NCI-H2029 (cell line): ENCODE results near the gene HOXB4.

Experiments
- DNase-seq: peaks from one replicate; lab custom pipeline; 2025; lab: John Stamatoyannopoulos, UW

Gene HOXB4

DNA sequence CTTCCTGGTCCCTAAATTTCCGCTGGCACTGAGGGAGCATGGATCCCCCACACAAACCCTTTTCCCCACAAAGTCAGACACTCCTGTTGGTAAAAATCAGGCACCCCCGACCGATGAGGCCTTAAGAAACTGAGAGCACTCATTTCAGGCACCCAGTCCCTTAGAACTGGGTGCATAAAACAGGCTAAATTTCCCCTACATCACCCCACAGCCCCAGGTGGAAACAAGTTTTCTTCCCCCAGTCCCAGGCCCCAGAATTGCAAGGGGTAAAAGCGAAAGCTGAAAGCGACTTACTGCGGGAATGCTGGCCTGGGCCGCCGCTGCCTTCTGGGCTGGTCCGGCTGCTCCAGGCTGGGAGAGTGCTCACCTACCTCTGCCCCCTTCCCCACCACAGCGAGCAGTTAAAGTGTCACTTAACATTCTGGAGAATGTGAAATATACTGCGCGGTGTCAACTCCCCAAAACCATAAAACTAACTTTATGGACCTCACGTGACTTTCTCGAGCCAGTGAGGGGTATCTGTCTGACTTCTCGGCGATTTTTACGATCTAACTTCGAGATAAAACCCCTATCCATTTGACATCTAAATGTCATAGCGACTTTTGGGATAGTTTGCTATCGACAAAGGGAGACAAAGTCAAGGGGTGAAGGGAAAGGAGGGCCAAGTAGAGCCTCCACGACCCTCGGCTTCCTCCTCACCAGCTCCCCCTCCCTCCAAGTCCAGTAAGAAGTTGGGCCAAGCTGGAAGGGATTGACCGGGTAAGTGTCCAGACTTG lies 11.9 kb upstream of the HOXB4 start, which contains the start of gene HOXB3:
Gene HOXB3, minus strand, starts transcription at position 411 of the 776 bp plus-strand sequence. CDS start 37,767 bp downstream, outside the sequence.
- no peak for DNase-seq

DNA sequence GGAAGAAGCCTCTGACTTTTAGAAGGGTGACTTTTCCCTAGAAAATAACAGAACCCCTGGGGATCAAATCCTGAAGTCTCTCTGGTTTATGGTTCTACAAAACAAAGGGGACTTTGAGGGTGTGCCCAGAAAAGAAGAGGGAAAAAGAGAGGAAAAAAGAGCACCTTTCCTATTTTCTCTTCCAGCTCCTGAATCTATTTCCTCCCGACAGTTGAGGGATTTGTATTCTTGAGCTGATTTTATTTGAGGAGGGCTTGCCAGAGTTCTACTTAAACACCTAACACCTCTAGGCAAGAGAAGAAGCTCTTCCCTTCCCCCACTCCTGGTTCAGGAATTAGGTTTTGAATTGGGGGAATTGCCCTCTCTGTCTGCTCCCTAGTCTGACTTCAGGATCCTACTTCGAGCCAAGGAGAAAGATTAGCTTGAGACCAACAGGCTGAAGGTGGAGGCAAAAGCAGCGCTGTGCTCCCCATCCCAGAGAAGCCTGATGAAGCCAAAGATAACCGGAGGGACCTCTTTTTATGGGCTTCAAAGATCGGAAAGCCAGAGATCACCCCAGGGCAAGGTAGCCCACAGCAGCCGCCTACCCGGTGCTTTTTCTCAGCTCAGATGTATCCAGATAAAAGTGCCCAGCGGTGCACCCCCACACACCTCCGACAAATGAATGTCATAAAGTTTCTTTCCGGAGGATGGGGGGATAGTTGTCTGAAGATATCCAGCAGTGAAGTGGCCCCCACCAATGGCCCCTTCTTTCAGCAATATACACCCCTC lies 11.1 kb upstream of the HOXB4 start:
- no peak for DNase-seq

DNA sequence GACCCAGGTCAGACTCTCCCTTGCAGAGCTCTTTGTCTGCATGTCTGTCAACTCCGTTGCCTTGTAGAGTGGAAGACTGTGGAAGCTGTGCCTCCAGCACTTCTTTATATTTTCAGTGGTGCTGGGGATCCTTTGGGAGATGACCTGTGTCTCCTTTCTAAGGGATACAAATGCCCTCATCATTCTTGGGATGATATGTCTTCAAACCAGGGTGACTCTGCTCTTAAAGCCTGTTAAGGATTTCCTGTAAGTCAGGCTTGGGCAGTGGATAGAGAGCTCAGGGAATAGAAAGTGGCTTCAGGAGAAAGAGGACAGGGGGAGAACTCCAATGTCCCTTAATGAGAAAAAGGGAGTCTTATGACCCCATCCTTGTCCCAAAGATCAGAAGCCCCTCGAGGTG lies 10.4 kb upstream of the HOXB4 start:
- no peak for DNase-seq

DNA sequence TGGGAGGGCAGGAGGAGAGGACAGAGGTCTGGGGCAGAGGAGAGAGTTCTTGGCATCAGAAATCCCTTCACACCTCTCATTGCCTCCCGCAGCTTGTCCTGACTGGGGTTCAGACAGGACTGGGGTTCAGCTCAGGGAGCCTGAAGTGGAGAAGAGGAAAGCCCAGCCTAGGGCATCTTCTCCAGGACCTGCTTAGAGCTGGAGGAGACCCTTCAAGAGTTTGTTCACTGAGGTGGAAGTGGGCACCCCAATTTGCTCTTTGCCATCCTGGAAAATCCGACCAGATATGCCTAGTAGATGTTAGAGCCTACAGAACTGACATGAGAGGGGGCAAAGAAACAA lies 9.9 kb upstream of the HOXB4 start:
- DNase-seq = no peak

DNA sequence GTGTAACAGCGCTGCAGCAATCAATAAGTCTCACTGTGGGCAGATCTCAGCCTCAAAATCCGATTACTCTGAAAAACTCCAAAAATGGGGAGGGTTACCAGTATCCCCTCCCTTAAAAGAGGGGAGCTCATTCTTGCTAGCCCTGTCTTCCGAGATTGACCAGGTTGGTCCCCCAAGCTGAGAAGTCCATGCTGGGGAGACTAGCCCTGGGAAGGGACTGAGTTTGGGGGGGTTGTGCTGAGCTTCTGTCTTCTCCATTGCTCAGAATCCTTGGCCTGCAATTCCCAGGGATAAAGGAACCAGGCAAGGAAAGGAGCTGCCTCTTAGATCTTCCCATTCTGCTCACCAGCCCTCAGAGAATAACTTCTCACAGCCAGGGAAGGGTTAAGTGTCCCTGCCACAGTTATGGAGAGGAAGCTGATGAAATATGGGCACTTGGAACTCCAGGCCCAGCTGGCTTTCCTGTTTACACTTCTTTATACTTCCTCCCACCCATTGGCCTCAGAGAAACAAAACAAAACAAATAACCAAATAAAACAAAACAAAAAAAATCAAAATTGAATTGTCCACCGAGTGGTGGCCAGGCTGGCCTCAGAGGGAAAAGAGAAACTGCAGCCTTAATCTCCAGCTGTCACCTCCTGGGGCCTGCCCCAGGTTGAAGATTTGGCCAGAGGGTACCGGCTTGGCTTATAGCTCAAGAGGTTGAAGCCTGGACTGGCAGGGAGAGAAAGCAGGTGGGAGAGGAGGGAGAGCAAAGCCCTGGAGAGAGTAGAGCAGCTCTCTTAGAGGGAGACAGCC lies 9.3 kb upstream of the HOXB4 start:
- peak; percentile 93 for DNase-seq

DNA sequence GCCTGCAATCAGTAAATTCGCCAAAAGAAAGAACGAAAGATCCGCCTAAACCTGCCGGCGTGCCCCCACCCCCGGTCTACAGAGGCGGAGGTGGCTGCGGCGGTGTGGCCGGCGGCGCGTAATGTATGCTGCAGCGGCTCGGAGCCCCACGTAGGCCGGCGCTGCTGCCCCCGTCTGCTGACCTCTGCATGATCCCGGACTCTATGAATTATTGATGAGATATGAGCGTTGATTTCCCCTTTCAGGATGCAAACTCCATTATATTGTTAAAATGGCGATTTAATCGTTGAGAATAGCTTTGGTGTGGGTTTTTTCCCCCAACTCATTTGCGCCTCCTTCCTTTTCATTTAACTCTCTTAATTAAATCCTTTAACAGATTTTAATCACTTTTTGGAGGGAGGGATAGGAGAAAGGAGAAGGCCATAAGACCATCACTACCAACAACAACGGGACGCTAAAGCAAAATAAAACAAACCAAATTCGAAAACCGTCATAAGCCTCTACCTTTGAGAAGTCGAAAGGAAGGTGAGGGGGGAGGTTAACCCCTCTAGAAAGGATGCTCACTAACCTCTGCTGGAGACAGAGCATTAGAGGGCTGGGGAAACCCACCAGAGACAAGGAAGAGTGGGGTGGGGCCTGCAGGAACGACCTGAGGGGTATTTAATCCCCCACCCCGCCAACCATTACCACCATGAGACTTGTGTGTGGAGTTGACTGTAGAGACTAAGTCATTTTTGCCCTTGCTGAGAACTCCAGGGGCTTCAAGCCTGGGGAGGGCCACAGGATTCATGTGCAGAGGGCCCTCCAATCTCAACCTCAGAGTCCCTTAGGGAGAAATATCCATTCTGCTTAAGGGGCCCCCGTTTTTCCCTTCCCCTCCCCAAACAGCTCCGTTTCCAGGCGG lies 8.5 kb upstream of the HOXB4 start:
- DNase-seq = no peak

DNA sequence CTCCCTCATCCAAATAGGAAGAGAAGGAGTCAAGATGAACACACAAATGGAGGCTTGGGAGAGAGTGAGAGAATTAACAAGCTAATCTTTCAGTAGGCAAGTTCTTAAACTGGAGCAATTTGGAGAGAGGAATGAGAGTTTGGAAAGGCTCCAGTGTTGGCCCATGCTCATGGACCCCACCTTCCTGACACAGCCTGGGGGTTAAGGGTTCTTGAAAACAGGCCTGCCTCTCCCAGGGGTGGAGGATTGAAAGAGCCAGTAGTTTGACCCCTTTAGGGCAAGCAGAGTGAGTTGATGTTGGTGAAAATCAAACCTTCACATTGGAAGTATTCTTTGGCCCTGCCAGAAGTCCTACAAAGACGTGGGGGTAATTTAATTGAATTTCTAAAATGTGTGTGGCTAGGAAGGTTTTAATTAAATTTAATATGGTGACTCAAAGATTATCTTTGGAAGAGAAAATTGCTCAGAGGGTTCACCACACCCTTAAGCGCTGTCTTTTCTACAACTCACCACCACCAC lies 6.1 kb upstream of the HOXB4 start:
- no peak for DNase-seq

DNA sequence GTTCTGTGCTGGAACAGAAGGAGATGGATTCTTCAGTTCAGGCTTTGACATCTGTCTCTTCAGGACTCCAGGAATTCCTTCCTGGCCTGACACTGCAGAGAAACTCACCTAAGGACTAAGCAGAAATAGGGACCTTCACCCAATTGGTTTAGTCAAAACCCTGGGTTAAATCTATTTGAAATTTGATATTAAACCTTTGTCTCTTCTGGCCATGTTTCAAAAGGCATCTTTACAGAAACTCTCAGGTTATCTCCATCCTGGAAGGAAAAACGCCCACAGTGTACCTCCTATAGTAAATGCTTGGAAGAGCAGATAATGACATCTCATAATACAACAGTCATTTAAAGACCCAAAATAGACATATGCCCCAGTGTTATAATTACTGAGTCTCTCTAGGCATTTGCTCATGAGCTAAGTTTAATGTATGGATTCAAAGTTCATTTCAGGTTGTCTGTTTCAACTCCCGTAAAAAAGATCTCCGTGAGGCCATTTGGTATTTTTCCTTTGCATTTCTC lies 5.6 kb upstream of the HOXB4 start:
- no peak for DNase-seq

DNA sequence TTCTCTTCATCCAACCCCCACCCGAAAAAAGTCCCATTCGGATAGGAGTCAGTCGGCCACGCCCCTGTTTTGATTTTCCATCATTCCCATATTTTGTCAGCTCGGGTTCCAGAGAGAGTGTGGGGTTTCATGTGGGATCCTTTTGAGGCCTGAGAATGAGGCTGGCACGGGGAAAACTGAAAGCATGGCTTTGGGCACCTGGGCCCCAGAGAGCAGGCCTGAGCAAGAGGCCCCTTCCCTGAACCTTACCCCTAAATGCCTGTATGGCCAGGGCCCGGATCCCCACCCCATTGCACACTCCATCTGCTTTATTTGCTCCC lies 4.6 kb upstream of the HOXB4 start:
- DNase-seq = no peak

DNA sequence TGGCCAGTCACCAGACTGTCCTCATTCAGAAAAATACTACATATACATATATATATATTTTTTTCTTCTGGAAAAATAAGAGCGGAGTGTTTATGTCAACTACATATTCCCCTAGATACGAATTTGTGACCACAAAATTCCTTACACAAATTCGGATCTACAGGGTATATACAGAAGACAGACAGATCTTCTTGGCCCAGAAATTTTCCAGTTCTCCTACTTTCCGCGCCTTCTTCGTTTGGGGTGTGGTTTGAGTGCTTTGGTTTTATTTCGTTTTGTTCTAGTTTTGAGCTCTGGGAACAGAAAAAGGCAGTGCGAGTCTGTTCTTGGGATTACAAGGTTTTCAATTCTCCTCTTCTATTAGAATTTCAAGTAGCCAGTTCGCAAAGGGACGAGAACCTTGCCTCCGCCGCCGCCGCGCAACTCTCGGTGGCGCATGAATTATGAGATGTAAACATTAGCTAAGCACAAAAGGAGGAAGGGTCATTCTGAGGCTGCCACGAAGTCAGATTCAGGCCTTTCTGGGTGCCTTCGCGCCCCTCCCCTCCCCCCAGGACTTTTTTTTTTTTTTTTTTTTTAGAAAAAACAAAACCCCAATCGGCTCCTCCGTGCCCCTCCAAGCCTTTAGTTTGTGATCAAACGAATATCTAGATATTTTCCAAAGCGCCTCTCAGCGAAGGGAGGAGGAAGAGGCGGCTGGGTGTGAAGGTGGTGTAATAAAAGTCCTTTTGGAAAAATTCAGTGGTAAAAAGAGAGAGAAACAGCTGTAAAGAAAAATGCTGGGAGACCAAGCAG lies 1.8 kb upstream of the HOXB4 start:
- peak; percentile 72 for DNase-seq

DNA sequence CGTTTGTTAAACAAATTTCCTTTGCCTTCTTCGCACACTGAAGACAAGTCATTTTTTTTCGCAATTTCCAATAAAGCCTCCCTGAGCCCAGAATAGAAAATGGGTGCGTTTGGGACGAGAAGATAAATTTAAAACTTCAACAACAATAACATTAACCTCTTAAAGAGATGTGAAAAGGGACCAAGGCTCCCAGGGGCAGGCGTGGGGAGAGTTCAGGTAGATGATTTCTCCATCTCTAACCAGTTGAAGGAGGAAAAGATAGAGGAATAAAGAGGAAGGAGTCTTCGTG lies 1.3 kb upstream of the HOXB4 start:
- DNase-seq = no peak

DNA sequence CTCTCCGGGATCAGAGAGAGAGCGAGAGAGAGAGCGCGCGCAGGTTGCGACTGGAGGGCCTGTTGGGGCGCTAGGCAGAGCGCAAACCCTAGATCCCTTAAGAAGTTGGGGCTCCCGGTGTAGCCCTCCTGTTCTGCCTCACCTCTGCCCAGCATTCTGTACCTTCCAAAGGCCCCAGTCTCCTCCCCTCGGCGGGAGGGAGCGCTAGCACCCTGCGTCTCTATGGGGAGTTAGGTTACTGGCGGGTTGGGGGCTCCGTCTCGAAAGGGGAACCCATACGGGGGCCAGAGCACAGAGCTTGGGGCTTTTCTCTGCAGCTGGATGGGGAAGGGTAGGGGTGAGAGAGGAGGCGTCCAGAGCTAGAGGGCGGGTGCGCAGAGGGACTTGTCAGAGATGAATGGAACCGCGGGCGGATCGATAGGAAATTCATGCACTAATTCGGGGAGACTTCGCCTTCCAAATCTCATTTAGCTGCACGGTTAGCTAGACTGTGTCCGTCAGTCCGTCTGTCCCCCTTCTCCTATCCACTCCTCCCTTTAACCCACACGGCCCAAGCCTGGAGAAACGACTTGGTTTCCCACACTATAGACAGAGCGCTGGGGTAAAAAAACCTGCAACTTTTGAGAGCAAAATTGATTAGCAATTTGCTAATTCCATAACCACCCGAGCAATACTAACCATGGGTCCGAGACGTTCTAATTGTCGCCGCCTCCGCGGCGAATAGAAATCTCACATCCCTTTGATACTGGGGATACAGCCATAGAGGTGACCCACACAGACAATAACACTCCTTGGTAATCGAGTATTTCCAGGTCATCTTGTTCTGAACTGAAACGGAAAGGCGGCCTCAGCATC lies 693 bp upstream of the HOXB4 start:
- no peak for DNase-seq

DNA sequence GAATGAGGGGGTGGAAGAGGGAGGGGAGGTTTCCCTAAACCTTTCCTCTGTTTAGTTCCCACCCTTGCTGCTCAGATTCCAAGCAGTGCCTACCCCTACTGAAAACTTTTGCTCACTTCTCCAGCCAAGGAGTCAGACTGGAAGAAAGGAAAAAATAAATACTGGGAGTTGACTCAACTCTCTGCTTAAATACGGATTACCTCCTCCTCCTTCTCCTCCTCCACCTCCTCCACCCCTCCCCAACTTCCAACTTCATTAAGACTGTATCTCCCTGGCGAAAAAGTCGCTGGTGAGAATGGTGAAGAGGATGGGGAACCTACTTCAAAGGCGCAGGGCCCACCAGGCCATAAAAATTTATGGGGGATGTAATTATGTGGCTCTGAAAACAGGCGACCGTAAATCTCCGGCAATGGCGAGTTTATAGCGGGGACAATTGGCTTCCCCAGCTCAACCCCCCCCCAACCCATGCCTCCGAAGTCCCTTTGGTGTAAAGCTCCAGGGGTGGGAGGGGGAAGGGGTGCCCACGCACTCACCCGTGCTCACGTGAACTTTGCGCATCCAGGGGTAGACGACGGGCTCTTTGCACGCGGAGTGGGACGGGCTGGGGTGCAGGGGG lies 712 bp downstream of the HOXB4 start:
- no peak for DNase-seq

DNA sequence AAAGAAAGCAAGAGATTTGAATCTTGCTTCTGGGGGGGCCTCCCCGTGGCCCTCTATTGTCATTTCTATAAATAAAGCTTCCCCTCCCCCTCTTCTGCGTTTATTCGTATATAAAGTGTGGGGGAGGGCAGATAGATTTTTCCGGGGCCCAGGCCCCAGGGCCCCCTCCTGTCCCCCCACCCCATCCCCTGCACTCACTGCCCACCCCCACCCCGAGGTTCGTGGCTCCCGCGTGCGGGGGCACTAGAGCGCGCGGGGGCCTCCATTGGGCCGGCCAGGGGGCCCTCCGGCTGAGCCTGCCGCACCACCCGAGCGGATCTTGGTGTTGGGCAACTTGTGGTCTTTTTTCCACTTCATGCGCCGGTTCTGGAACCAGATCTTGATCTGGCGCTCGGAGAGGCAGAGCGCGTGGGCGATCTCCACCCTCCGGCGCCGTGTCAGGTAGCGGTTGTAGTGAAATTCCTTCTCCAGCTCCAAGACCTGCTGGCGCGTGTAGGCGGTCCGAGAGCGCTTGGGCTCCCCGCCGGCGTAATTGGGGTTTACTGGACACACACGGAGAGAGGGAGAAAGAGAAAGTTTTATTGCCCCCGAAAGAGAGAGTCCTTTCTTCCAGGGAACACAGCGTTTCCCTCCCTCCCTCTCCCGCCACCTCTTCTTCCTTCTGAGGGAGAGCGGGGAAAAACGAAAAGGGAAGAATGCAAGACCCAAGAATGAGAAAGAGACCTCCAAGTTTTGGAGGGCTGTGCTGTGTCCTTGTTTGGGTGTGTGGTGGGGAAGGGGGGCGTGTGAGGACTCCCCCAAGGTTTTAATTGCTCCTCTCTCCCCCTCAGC lies 1.5 kb downstream of the HOXB4 start:
- no peak for DNase-seq

DNA sequence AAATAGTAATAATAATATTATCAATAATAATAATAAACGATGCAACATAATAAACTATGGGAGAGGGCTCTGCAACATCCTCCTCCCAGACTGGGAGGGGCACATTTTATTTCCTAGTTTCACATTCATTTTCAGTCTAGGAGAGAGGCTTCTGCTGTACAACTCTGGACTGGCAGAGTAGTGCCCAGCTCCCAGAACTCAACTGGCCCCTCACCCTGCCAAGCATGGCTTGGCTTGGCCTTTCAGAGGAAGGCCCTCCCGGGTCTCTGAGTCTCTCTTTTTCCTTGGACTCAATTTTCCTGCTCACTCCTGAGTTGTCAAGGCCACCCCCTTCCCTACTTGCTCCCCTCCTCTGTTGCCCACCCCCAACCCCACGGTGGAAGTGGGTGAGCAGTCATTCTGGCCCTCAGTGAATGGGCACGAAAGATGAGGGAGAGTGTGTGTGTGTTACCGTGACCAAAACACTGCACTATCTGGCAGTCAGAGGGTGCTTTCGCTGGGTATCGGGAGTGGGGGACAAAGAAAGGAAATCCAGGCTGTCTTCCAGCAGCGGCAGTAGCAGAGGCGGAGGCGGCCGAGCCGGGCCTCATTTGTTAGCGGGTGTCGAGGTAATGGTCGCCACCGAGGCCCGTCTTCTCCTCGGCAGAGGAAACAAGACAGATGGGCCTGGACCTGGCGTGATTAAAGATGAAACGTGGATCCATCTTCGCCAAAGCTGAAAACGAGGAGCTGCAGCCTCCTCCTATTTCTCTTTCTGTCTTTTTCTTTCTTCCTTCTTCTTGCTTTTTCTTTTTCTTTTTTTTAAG lies 2.3 kb downstream of the HOXB4 start:
- DNase-seq = peak; percentile 44

DNA sequence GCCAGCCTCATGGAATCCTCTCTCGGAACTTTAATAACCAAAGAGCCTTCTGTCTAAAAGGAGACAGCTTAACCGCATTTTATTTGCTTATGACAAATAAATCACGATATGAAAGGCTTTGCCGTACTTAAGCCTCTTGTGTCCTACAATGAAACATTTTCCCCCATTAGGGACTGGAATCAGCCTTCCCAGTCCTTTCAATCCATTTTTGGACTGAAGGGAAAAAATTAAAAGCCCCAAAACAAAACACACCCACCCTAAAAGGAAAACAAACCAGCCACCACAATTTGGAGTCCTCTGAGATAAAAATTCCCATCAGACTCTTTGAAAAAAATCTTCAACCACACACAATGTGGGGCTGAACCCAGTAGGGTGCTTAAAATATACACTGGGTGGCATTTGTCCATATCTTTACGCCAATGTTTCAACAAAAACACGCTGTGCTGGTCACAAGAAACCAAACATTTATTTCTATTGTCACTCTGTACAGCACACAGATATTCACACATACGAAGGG lies 3.0 kb downstream of the HOXB4 start:
- DNase-seq = peak; percentile 88

DNA sequence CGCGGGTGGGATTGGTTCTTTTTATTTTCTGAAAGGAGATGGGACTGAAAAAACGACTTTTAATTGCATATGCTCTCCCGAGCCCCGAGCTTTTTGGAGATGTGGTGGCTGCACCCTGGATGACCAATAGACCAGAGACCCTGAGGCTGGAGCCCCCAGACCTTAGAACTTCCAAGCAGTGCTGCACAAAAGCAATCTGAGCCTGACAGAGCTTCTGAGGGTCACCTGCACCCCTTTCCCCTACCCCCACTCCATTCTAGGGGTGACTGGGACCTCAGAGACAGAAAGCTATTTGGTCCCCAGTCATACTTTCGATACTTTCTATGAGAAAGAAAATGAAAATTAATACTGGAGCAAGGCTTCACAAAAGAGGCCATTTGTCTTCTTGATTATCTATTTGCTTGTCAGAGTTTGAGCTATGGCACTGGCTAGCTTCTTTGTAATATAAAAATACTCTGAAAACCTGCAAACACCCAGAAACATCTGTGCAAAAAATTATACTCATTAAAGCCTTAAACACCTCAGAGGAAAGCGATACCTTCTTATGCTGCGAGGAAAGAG lies 3.6 kb downstream of the HOXB4 start:
- DNase-seq = no peak
